Epithelial cell of proximal tubule (primary cell): ENCODE results near the gene UCN2. TPM values are rescaled to one million over a fixed set of nuclear protein-coding genes. Genes with fewer than 3 reads are reported as not detected.

Source experiments
- DNase-seq: peaks from one replicate; pipeline ENCODE4 v3.0.0-alpha.2; 2011; ENCODE audit warnings: low read depth
- H3K4me3 ChIP-seq: 2 replicates; pipeline ENCODE4 v1.5.1; 2011; ENCODE audit warnings: low read depth, mild to moderate bottlenecking, low read length
- CTCF ChIP-seq: conservative IDR thresholded peaks from 2 replicates; pipeline ENCODE4 v1.5.1; 2012; ENCODE audit warnings: low read depth, mild to moderate bottlenecking, low read length
- total RNA-seq: library from RNA; depleted of rRNA; stranded (reverse); fragments of >200 nt; gene quantifications from 2 replicates; pipeline ENCODE4 v1.2.3, GENCODE V29; 2015

UCN2 gene
- total RNA-seq, 1 donor from 2014 or later: 4.8 TPM

- no peak for TF ChIP-seq CTCF
- H3K4me3 ChIP-seq: no peak overlapping the region
- DNase-seq: no peak
Observed at GRCh38 chr3:48591436-48591835, 27.9 kb upstream of the UCN2 start.

GRCh38 chr3:48588230-48588629 lies 24.6 kb upstream of the UCN2 start:
- no peak for DNase-seq
- H3K4me3 ChIP-seq: no peak overlapping the region
- TF ChIP-seq CTCF: no peak

- TF ChIP-seq CTCF: no peak
- no peak overlapping the region for H3K4me3 ChIP-seq
- DNase-seq: no peak
Observed at GRCh38 chr3:48587686-48588085, 24.1 kb upstream of the UCN2 start.

DNA sequence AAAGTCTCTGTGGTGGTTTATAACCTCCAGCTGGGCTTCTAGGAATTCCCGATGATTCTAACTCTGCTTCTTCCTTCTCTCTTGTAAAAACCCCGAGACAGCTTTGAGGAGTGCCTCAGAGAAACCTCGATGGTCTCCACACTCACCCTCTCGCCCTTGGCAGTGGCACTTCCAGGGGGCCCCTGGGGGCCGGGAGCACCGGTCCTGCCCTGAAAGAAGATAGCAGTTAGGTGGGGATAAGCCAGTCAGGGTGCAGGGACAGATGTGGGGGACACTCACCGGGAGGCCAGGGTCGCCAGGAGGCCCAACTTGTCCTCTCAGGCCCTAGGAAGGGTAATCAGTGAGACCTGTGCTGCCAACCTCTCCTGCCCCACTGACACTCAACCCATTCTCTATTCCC lies 21.8 kb upstream of the UCN2 start:
- H3K4me3 ChIP-seq: no peak overlapping the region
- TF ChIP-seq CTCF: no peak
- no peak for DNase-seq

- DNase-seq: no peak
- H3K4me3 ChIP-seq: no peak overlapping the region
- TF ChIP-seq CTCF: no peak
Observed at GRCh38 chr3:48584836-48585235, 21.3 kb upstream of the UCN2 start.

DNA sequence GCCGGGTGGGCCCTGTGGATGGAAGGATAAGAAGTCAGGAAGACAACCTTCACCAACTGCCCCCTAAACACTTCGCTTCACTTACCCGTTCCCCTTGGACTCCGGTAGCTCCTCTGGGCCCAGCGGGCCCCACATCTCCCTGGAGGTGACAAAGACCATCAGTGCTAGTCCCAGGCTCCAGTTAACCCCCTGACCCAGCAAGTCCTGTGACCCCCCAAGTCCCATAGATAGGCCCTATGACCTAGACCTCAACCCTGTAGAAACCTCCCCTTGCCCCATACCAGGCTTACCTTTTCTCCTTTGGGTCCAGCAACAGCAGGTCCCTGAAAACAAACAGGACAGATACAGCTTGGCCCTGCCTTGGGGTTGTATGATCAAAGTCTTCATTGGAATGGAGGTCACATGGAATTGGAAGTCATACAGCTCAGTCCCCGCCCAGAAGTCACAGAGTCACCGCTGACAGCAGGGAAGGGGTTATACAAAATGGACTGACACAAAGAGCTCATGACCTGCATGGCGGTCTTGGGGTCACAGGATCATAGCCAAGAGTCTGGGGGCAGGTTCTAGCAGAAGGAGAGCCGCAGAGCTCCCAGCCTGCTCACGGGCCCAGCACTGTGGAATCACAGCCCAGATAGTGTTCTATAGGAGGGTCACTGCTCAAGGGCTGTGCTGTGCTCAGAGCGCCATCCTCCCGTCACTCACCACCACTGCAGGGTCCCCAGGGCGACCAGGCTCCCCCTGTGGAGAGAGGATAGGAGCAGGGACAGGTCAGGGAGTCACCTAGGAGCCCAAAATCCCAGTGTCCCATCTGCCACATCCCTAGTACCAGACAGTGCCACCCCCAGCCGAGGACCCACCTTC lies 18.3 kb upstream of the UCN2 start:
- DNase-seq: no peak
- H3K4me3 ChIP-seq: no peak overlapping the region
- TF ChIP-seq CTCF: no peak

GRCh38 chr3:48576647-48577046 lies 13.1 kb upstream of the UCN2 start:
- no peak for TF ChIP-seq CTCF
- H3K4me3 ChIP-seq: no peak overlapping the region
- DNase-seq: no peak
